Heart left ventricle (tissue), 13 donors: ENCODE measurements around the gene ALOX15.

Experiments used
- CTCF ChIP-seq, 12 donors: fragments of 200-600 bp; sonication (generic) in 4 of 12; IDR thresholded peaks; one replicate each; pipeline versions ENCODE4 v1.5.0 to v1.8.0; 2018 to 2022; ENCODE audit warnings: antibody characterized with exemption in 12 of 12, mild to moderate bottlenecking in 5 of 12
- POLR2A ChIP-seq, 2 donors: fragments of 450-650 bp; IDR thresholded peaks; one replicate each; pipeline ENCODE4 v1.6.1; 2017; ENCODE audit warnings: antibody characterized with exemption in 2 of 2, mild to moderate bottlenecking in 2 of 2, moderate library complexity in 2 of 2
- donor health status: ischemic (EF 13 %, LVEDD 7.1; RV severe dilation, severe dysfunction).
- donor health status: DM: no; HTN: yes; CAD: no.
- donor health status: DM: no; HTN: no; CAD: no.
- donor health status: ischemic (EF 25% LVEDD 6.9; RV normal size, moderate dysfunction).
- donor health status: ischemic (EF 25% LVEDD 5.7; RV mildly dilated, moderate dysfunction).
- donor health status: ischemic (EF 35%, LVEDD 5.7; RV mildly dilated, moderate dysfunction).
- donor health status: nonischemic (EF 11% LVEDD 7.7; RV severe dilation, severe dysfunction).
- donor health status: DM: yes; HTN: yes; CAD: no.
- donor health status: PGD.
- donor health status: ischemic (EF 29% LVEDD 5.4; RV normal size, mild dysfunction).
- donor health status: nonischemic (EF 23%, LVEDD 6.1; RV moderate dilation, normal function).

GRCh38 chr17:4673986-4674684, 32.7 kb upstream of the ALOX15 start:
- TF ChIP-seq CTCF (IDR thresholded peaks at IDR 0.05) = no peak
- TF ChIP-seq POLR2A (IDR thresholded peaks at IDR 0.05) = no peak
